Neural crest cell (in vitro differentiated cells): Measurements from ENCODE around the gene CAPN11. TPM values are rescaled to one million over a fixed set of nuclear protein-coding genes. Genes with fewer than 3 reads are reported as not detected.
A peak's percentile ranks its signal among the peaks of the same experiment; 100 is the strongest.

Source experiments
- DNase-seq: peaks from one replicate; pipeline ENCODE4 v3.0.0; 2021; ENCODE audit warnings: low read depth, mixed read lengths, low spot score
- H3K27ac Mint-ChIP-seq: one replicate; pipeline ENCODE4 v1.8.0; 2021; ENCODE audit warnings: mild to moderate bottlenecking, mixed read lengths; ENCODE audit not compliant: unreplicated experiment
- H3K27me3 Mint-ChIP-seq: 2 replicates; pipeline ENCODE4 v1.8.0; 2021; ENCODE audit warnings: low read depth, mild to moderate bottlenecking, mixed read lengths
- H3K36me3 Mint-ChIP-seq: 2 replicates; pipeline ENCODE4 v1.8.0; 2021; ENCODE audit warnings: low read depth, mild to moderate bottlenecking, mixed read lengths
- H3K4me1 Mint-ChIP-seq: 2 replicates; pipeline ENCODE4 v1.8.0; 2021; ENCODE audit warnings: mixed read lengths
- H3K4me3 Mint-ChIP-seq: one replicate; pipeline ENCODE4 v1.8.0; 2021; ENCODE audit warnings: mild to moderate bottlenecking, mixed read lengths
- H3K9me3 Mint-ChIP-seq: 2 replicates; pipeline ENCODE4 v1.8.0; 2021; ENCODE audit warnings: mixed read lengths
- CTCF ChIP-seq: fragments of 200-600 bp; sonication (generic); conservative IDR thresholded peaks from 2 replicates; pipeline ENCODE4 v1.5.0; 2021; ENCODE audit warnings: antibody characterized with exemption, mild to moderate bottlenecking
- long read RNA-seq: library from polyadenylated mRNA; unstranded; transcript quantifications from one replicate; pipeline ENCODE4 v2.0.0, GENCODE V29; 2020
- total RNA-seq: library from RNA; stranded (reverse); gene quantifications from 2 replicates; pipeline ENCODE4 v1.2.1, GENCODE V29; 2021

CAPN11 gene
- total RNA-seq = not detected in 2 replicates
- long read RNA-seq = 0 reads

GRCh38 chr6:44158770-44159228 lies at the start of gene CAPN11:
Gene CAPN11 (plus strand): TSS chr6:44158820. CDS start chr6:44158849, 29 bp downstream.
- Mint-ChIP-seq H3K9me3 (no peaks in the 10 kb centered on the region), H3K4me1 (peaks cover 8% of the 10 kb centered on the region), H3K4me3 (no peak within 1 kb of the TSS), H3K27ac (no peak within 1 kb of the TSS), H3K27me3 (no peaks in the 10 kb centered on the region), H3K36me3 (no peaks in the 10 kb centered on the region)
- TF ChIP-seq CTCF = no peak
- no peak for DNase-seq

- no peak overlapping the region for H3K27ac Mint-ChIP-seq
- peaks cover 16% of the 10 kb centered on the region for H3K36me3 Mint-ChIP-seq
- H3K4me3 Mint-ChIP-seq = no peak overlapping the region
- no peaks in the 10 kb centered on the region for H3K27me3 Mint-ChIP-seq
- no peak for DNase-seq
- H3K9me3 Mint-ChIP-seq = no peaks in the 10 kb centered on the region
- H3K4me1 Mint-ChIP-seq = no peaks in the 10 kb centered on the region
- TF ChIP-seq CTCF = no peak
Observed at GRCh38 chr6:44109212-44109611, 49.4 kb upstream of the CAPN11 start.

GRCh38 chr6:44110005-44110676 lies 48.5 kb upstream of the CAPN11 start:
- DNase-seq = no peak
- Mint-ChIP-seq H3K9me3 (no peaks in the 10 kb centered on the region), H3K27me3 (no peaks in the 10 kb centered on the region), H3K27ac (peak overlapping the region; percentile 65), H3K4me3 (no peak overlapping the region), H3K4me1 (no peaks in the 10 kb centered on the region), H3K36me3 (peaks cover 16% of the 10 kb centered on the region)
- TF ChIP-seq CTCF = no peak

DNA sequence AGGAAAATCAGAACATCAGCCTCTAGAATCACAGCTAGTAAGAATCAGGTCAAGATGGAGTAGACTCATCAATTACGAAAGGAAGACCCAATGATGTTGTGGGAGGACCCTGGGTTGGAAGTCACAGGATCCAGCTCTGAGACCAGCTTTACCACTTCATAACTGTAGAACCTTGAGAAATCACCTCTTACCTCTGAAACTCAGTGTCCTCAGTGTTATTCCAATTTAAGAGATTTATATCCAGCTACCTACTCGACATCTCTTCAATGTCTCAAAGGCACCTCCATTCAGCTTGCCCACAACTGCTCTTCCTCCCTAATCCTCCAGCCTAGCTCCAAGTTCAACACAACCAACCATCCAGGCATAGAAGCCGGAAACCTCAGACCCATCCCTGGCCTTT lies 47.7 kb upstream of the CAPN11 start:
- Mint-ChIP-seq H3K36me3 (peaks cover 16% of the 10 kb centered on the region), H3K4me3 (no peak overlapping the region), H3K4me1 (no peaks in the 10 kb centered on the region), H3K27me3 (no peaks in the 10 kb centered on the region), H3K9me3 (no peaks in the 10 kb centered on the region), H3K27ac (no peak overlapping the region)
- DNase-seq = no peak
- TF ChIP-seq CTCF = no peak

- TF ChIP-seq CTCF = no peak
- peak overlapping the region; percentile 20 for H3K27ac Mint-ChIP-seq
- H3K4me3 Mint-ChIP-seq = no peak overlapping the region
- no peaks in the 10 kb centered on the region for H3K9me3 Mint-ChIP-seq
- peaks cover 14% of the 10 kb centered on the region for H3K36me3 Mint-ChIP-seq
- H3K4me1 Mint-ChIP-seq = no peaks in the 10 kb centered on the region
- DNase-seq = no peak
- no peaks in the 10 kb centered on the region for H3K27me3 Mint-ChIP-seq
Observed at GRCh38 chr6:44111434-44112417, 46.9 kb upstream of the CAPN11 start.
